HUES48 (cell line): ENCODE results near the gene BCL2A1.
"Not testable (repeated sequence)": the region's sequence is repeated elsewhere in the genome, so short reads cannot be mapped to it uniquely, and the experiment has no call there.

Source experiments
- H3K27ac ChIP-seq: one replicate; pipeline ENCODE4 v1.7.0; 2013; ENCODE audit warnings: low read depth, low read length, inconsistent platforms
- H3K27me3 ChIP-seq: 2 replicates; pipeline ENCODE4 v1.6.1; 2013; ENCODE audit warnings: mild to moderate bottlenecking, low read length; ENCODE audit not compliant: control insufficient read depth, insufficient read depth
- H3K36me3 ChIP-seq: 2 replicates; pipeline ENCODE4 v1.6.1; 2013; ENCODE audit warnings: low read length; ENCODE audit not compliant: control insufficient read depth, insufficient read depth
- H3K4me1 ChIP-seq: 2 replicates; pipeline ENCODE4 v1.6.1; 2013; ENCODE audit warnings: mild to moderate bottlenecking, low read length; ENCODE audit not compliant: control insufficient read depth, insufficient read depth
- H3K4me3 ChIP-seq: 2 replicates; pipeline ENCODE4 v1.5.1; 2013; ENCODE audit warnings: mild to moderate bottlenecking, low read depth, low read length
- H3K9ac ChIP-seq: 2 replicates; pipeline ENCODE4 v1.6.1; 2013; ENCODE audit warnings: mild to moderate bottlenecking, low read depth, low read length, moderate library complexity
- H3K9me3 ChIP-seq: 2 replicates; pipeline ENCODE4 v1.6.1; 2013; ENCODE audit warnings: low read length; ENCODE audit not compliant: control insufficient read depth, insufficient read depth

Gene BCL2A1

DNA sequence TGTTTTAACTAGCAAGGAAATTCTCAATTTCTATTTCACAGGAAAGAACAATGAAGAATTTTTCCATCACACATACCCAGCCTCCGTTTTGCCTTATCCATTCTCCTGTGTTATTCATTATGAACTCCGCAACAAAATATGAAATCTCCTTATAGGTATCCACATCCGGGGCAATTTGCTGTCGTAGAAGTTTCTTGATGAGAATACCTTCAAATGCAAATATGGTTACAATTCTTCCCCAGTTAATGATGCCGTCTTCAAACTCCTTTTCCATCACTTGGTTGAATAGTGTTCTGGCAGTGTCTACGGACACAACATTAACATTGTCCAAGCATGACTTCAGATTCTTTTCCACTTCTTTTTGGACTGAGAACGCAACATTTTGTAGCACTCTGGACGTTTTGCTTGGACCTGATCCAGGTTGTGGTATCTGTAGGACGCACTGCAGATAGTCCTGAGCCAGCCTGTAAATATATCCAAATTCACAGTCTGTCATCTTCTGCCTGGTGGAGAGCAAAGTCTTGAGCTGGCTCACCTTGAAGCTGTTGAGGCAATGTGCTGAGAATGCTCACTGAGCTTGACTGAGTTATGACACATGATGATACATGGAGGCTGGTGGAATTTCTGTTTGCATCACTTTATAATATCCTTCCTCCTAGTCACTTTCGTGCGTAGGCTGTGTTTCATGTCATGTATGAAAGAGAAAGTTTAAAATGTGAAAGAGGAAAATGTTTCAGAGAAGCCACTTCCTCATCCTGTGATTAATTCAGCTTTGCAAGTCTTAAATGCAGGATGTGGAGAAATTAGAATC, at the start of gene BCL2A1:
Gene BCL2A1 (minus strand): TSS at position 573 of the 811 bp plus-strand sequence. CDS start 77 bp downstream, at position 496.
- H3K4me1 ChIP-seq, result no peaks in the 10 kb centered on the region
- no peak within 1 kb of the TSS for H3K27ac ChIP-seq
- no peaks in the 10 kb centered on the region for H3K36me3 ChIP-seq
- H3K4me3 ChIP-seq, result no peak within 1 kb of the TSS
- H3K9ac ChIP-seq, result no peak within 1 kb of the TSS
- H3K9me3 ChIP-seq, result no peaks in the 10 kb centered on the region
- H3K27me3 ChIP-seq, result no peaks in the 10 kb centered on the region

DNA sequence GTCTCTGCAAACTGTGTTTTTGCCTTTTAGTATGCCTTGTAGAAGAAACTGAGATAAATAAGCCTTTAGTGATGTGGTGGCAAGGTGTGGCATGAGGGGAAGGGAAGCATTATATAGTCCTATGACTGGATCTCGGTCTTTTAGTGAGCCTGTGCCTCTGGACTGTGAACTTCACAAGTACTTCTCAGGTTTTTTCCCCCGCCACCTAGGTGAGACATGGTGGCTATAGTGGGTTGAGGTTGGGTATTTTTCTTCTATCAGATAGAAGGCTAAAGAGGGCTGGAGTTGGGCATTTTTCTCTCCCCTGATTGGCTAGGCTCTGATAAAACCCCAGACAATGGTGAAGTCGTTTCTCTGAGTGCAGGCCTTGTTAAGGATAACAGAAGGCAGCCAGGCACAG, 49.7 kb upstream of the BCL2A1 start:
- no peaks in the 10 kb centered on the region for H3K4me1 ChIP-seq

DNA sequence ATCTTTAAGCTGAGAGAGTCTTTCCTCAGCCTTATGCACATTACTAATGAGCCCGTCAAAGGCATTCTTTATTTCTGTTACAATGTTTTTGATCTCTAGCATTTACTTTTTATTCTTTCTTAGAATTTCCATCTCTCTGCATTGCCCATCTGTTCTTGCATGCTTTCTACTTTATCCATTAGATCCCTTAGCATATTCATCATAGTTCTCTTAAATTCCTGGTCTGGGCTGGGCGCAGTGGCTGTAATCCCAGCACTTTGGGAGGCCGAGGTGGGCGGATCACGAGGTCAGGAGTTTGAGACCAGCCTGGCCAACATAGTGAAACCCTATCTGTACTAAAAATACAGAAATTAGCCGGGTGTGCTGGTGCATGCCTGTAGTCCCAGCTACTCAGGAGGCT, 49.2 kb upstream of the BCL2A1 start:
- not testable (repeated sequence) for H3K4me1 ChIP-seq, H3K36me3 ChIP-seq, H3K27me3 ChIP-seq, H3K4me3 ChIP-seq, H3K27ac ChIP-seq, H3K9me3 ChIP-seq, H3K9ac ChIP-seq

More for the DNA sequence above, 49.7 kb upstream of the BCL2A1 start:
- Histone ChIP-seq H3K27ac (no peak overlapping the region), H3K27me3 (no peaks in the 10 kb centered on the region), H3K36me3 (no peaks in the 10 kb centered on the region), H3K9ac (no peak overlapping the region), H3K9me3 (no peaks in the 10 kb centered on the region), H3K4me3 (no peak overlapping the region)

DNA sequence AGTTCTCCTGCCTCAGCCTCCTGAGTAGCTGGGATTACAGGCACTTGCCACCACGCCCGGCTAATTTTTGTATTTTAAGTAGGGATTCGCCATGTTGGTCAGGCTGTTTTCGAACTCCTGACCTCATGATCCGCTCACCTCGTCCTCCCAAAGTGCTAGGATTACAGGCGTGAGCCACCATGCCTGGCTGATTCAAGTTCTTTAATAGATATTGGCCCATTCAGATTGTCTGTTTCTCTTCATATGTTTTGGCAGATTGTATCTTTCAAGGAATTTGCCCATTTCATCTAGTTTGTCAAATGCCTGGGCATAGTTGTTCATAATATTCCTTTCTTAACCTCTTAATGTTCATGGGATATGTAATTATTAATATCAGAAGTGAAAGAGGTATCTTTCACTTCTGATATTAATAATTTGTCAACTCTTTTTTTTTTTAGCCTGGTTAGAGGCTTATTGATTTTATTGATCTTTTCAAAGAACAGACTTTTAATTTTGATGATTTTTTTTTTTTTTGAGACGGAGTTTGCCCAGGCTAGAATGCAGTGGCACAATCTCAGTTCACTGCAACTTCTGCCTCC, 48.3 kb upstream of the BCL2A1 start:
- no peaks in the 10 kb centered on the region for H3K27me3 ChIP-seq
- no peaks in the 10 kb centered on the region for H3K4me1 ChIP-seq
- no peaks in the 10 kb centered on the region for H3K9me3 ChIP-seq
- no peak overlapping the region for H3K27ac ChIP-seq
- no peaks in the 10 kb centered on the region for H3K36me3 ChIP-seq
- H3K9ac ChIP-seq, result no peak overlapping the region
- no peak overlapping the region for H3K4me3 ChIP-seq

DNA sequence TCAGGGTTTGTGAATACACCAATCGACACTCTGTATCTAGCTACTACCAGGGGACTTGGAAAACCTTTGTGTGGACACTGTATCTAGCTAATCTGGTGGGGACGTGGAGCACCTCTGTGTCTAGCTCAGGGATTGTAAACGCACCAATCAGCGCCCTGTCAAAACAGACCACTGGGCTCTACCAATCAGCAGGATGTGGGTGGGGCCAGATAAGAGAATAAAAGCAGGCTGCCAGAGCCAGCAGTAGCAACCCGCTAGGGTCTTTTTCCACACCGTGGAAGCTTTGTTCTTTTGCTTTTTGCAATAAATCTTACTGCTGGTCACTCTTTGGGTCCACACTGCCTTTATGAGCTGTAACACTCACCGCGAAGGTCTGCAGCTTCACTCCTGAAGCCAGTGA, 46.1 kb upstream of the BCL2A1 start:
- H3K27ac ChIP-seq, H3K4me1 ChIP-seq, H3K9me3 ChIP-seq, H3K27me3 ChIP-seq, H3K36me3 ChIP-seq, H3K9ac ChIP-seq, H3K4me3 ChIP-seq: not testable (repeated sequence)

DNA sequence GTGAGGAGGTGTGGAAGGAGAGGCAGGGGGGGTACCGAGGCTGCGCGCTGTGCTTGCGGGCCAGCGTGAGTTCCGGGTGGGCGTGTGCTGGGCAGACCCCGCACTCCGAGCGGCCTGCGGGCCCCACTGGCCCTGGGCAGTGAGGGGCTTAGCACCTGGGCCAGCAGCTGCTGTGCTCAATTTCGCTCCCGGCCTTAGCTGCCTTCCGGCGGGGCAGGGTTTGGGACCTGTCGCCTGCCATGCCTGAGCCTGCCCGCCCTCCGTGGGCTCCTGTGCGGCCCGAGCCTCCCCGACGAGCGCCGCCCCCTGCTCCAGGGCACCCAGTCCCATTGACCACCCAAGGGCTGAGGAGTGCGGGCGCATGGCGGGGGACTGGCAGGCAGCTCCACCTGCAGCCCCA, 45.5 kb upstream of the BCL2A1 start:
- not testable (repeated sequence) for H3K9me3 ChIP-seq, H3K4me1 ChIP-seq, H3K36me3 ChIP-seq, H3K9ac ChIP-seq, H3K27ac ChIP-seq, H3K27me3 ChIP-seq, H3K4me3 ChIP-seq

DNA sequence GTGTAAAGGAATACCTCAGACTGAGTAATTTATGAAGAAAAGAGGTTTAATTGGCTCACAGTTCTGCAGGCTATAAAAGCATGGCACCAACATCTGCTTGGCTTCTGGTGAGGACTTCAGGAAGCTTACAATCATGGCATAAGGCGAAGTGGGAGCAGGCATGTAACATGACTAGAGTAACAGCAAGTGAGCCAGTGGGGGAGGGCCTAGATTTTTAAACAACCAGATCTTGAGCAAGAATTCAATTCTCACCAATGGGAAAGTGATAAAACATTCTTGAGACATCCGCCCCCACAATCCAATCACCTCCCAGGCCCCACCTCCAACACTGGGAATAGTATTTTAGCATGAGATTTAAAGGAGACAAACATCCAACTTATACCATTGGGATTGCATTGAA, 44.2 kb upstream of the BCL2A1 start:
- H3K27me3 ChIP-seq, result no peaks in the 10 kb centered on the region
- H3K27ac ChIP-seq, result no peak overlapping the region
- no peaks in the 10 kb centered on the region for H3K4me1 ChIP-seq
- no peak overlapping the region for H3K4me3 ChIP-seq
- H3K9me3 ChIP-seq, result no peaks in the 10 kb centered on the region
- no peaks in the 10 kb centered on the region for H3K36me3 ChIP-seq
- no peak overlapping the region for H3K9ac ChIP-seq

DNA sequence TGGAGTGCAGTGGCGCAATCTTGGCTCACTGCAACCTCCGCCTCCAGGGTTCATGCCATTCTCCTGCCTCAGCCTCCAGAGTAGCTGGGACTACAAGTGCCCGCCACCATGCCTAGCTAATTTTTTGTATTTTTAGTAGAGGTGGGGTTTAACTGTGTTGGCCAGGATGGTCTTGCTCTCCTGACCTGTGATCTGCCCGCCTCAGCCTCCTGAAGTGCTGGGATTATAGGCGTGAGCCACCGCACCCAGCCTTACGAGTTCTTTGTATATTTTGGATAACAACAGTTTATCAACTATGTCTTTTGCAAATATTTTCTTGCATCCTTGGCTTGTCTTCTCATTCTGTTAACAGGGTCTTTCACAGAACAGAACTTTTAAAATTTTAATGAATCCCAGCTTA, 43.2 kb upstream of the BCL2A1 start:
- not testable (repeated sequence) for H3K36me3 ChIP-seq, H3K27ac ChIP-seq, H3K4me3 ChIP-seq, H3K9me3 ChIP-seq, H3K9ac ChIP-seq, H3K4me1 ChIP-seq, H3K27me3 ChIP-seq

DNA sequence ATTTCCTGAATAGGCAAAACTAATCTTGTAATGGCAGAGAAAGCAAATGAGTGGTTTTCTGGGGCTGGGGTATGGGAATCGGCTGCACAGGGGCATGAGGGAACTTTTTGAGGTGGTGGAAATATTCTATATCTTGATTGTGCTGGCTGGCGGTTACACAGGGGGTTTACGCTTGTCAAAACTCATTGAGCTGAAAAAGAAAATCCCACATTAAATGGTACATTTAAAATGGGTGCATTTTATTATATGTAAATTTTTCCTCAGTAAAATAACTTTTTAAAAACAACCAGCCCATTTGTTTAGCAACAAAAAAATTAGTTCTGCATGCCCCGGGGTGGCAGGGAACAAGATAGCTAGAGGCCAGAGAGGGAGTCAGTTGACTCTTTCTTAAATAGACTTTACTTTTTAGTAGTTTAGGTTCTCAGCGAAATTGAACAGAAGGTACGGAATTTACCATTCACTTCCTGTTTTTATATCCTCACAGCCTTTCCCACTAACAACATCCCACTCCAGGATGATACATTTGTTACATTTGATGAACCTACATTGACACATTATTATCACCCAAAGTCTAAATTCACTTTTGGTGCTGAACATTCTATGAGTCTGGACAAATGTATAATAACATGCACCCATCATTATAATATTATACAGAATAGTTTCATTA, 41.2 kb upstream of the BCL2A1 start:
- Histone ChIP-seq H3K27me3 (no peaks in the 10 kb centered on the region), H3K9me3 (no peaks in the 10 kb centered on the region), H3K4me1 (no peaks in the 10 kb centered on the region), H3K4me3 (no peak overlapping the region), H3K27ac (no peak overlapping the region), H3K36me3 (no peaks in the 10 kb centered on the region), H3K9ac (no peak overlapping the region)

DNA sequence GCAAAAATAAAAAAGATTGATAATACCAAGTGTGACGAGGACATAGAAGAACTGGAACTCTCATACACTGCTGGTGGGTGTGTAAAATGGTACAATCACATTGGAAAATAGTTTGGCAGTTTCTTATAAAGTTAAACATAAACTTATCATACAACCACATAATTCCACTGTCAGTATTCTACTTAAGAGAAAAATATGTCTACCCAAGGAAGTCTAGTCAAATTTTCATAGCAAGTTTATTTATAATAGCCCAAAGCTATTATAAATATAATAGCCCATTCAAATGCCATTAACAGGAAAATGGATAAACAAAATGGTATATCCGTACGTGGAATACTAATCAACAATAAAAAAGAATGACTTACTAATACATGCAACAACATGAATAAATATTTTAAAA, 40.6 kb upstream of the BCL2A1 start:
- Histone ChIP-seq H3K9me3 (no peaks in the 10 kb centered on the region), H3K4me1 (no peaks in the 10 kb centered on the region), H3K9ac (no peak overlapping the region), H3K36me3 (no peaks in the 10 kb centered on the region), H3K27ac (no peak overlapping the region), H3K27me3 (no peaks in the 10 kb centered on the region), H3K4me3 (no peak overlapping the region)

DNA sequence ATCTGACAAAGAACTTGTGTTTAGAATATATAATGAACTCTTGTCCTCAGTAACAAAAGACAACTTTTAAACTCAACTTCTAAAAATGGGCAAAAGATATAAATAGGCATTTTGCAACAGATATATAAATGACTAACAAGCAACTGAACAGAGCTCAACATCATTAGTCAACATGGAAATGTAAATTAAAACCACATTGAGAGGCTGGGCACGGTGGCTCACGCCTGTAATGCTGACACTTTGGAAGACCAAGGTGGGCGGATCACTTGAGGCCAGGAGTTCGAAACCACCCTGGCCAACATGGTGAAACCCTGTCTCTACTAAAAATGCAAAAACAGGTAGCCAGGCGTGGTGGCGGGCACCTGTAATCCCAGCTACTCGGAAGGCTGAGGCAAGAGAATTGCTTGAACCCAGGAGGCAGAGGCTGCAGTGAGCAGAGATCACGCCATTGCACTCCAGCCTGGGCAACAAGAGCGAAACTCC, 40.1 kb upstream of the BCL2A1 start:
- not testable (repeated sequence) for H3K36me3 ChIP-seq, H3K4me1 ChIP-seq, H3K4me3 ChIP-seq, H3K27ac ChIP-seq, H3K9ac ChIP-seq, H3K9me3 ChIP-seq, H3K27me3 ChIP-seq
